ENCODE results near the gene CD96. TPM values are rescaled to one million over a fixed set of nuclear protein-coding genes. Genes with fewer than 3 reads are reported as not detected.

Gene CD96
- total RNA-seq, 1 experiment from 2014 or later, result not detected

DNA sequence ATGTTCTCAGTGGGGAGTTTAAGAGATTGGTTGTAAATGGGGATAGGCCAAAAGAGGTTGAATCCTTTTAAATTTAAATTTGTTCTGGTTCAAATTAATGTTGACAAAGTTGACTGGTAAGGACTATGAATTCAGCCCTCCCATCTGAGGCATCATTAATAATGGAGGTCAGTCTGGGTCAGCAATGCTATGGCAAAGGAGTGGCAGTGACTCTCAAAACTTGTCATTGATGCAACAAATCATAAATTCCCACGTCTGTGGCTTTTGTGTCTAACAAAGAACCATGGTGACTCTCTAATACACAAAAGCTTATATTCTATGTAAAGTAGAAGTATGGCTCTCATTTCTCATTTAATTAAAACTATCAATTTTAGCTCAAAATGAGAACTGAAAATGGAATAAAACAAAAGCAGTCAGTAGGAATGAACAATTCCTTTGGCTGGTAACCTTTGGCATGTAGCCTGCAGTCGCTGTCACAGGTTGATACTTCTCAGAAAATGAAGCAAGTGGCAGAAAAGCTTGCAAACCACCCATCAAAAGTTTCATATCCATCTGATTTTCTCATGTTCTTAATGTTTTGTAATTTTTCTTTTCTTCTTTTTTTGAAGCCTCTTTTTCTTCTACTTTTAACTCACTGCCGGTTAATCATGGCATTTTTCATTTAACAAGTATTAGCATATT, 65.4 kb downstream of the CD96 start:
- H3K9me3 Mint-ChIP-seq (ENCODE audit: low read depth, unreplicated experiment), result no peaks in the 10 kb centered on the region
- H3K4me3 Mint-ChIP-seq (ENCODE audit: low read depth, unreplicated experiment), result no peak overlapping the region
- intact Hi-C loops (cut with micrococcal nuclease; ENCODE audit: unreplicated experiment), result no loop called here
- CTCF ChIA-PET, result no interaction called here
- no TSS peak for BruUV-seq (replicated peaks)
- TF ChIP-seq, protein P1, sequence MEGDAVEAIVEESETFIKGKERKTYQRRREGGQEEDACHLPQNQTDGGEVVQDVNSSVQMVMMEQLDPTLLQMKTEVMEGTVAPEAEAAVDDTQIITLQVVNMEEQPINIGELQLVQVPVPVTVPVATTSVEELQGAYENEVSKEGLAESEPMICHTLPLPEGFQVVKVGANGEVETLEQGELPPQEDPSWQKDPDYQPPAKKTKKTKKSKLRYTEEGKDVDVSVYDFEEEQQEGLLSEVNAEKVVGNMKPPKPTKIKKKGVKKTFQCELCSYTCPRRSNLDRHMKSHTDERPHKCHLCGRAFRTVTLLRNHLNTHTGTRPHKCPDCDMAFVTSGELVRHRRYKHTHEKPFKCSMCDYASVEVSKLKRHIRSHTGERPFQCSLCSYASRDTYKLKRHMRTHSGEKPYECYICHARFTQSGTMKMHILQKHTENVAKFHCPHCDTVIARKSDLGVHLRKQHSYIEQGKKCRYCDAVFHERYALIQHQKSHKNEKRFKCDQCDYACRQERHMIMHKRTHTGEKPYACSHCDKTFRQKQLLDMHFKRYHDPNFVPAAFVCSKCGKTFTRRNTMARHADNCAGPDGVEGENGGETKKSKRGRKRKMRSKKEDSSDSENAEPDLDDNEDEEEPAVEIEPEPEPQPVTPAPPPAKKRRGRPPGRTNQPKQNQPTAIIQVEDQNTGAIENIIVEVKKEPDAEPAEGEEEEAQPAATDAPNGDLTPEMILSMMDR (IDR thresholded peaks at IDR 0.05; ENCODE audit: unreplicated experiment), result no peak
- H3K36me3 Mint-ChIP-seq (ENCODE audit: insufficient read depth, unreplicated experiment), result no peaks in the 10 kb centered on the region
- no peaks in the 10 kb centered on the region for H3K27me3 Mint-ChIP-seq (ENCODE audit: unreplicated experiment)
- DNase-seq, result no peak
- H3K4me1 Mint-ChIP-seq (ENCODE audit: low read depth, unreplicated experiment), result peaks cover 9% of the 10 kb centered on the region
- no peak overlapping the region for H3K27ac Mint-ChIP-seq (ENCODE audit: unreplicated experiment)

DNA sequence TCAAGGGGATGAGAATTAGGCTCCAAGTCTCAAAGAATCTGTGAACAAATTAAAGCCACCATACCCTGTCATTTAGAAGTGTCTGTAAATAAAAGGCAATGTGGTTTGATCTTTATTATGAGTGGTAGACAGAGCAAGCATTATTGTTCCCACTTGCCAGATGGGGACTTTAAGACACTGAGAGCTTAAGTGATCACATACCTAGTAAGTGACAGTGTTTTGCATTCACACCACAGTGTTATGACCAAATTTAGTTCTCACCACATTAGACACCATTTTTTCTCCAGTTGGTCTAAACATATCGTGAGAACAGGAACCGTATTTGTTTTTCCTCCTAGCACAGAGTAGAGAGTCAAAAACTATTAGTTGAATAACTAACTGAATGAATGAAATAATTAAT, 66.4 kb downstream of the CD96 start:
- H3K4me1 Mint-ChIP-seq (ENCODE audit: low read depth, unreplicated experiment), result peaks cover 9% of the 10 kb centered on the region

GRCh38 chr3:111609700-111610099, 67.7 kb downstream of the CD96 start:
- BruUV-seq (replicated peaks), result no TSS peak
- CTCF ChIA-PET, result no interaction called here

More for the DNA sequence above, 66.4 kb downstream of the CD96 start:
- TF ChIP-seq, protein P1 (IDR thresholded peaks at IDR 0.05; ENCODE audit: unreplicated experiment), result no peak
- H3K9me3 Mint-ChIP-seq (ENCODE audit: low read depth, unreplicated experiment), result no peaks in the 10 kb centered on the region
- no TSS peak for BruUV-seq (replicated peaks)
- no peak for DNase-seq
- CTCF ChIA-PET, result no interaction called here
- no peaks in the 10 kb centered on the region for H3K36me3 Mint-ChIP-seq (ENCODE audit: insufficient read depth, unreplicated experiment)
- no peaks in the 10 kb centered on the region for H3K27me3 Mint-ChIP-seq (ENCODE audit: unreplicated experiment)
- H3K27ac Mint-ChIP-seq (ENCODE audit: unreplicated experiment), result no peak overlapping the region
- intact Hi-C loops (cut with micrococcal nuclease; ENCODE audit: unreplicated experiment), result no loop called here
- H3K4me3 Mint-ChIP-seq (ENCODE audit: low read depth, unreplicated experiment), result no peak overlapping the region

GRCh38 chr3:111610189-111610588, 68.2 kb downstream of the CD96 start:
- BruUV-seq (replicated peaks), result no TSS peak
- Mint-ChIP-seq H3K9me3 (ENCODE audit: low read depth, unreplicated experiment) (no peaks in the 10 kb centered on the region), H3K36me3 (ENCODE audit: insufficient read depth, unreplicated experiment) (no peaks in the 10 kb centered on the region), H3K27me3 (ENCODE audit: unreplicated experiment) (no peaks in the 10 kb centered on the region), H3K27ac (ENCODE audit: unreplicated experiment) (no peak overlapping the region), H3K4me3 (ENCODE audit: low read depth, unreplicated experiment) (no peak overlapping the region), H3K4me1 (ENCODE audit: low read depth, unreplicated experiment) (no peaks in the 10 kb centered on the region)
- intact Hi-C loops (cut with micrococcal nuclease; ENCODE audit: unreplicated experiment), result no loop called here
- TF ChIP-seq, protein P1 (IDR thresholded peaks at IDR 0.05; ENCODE audit: unreplicated experiment), result no peak
- no peak for DNase-seq
- CTCF ChIA-PET, result no interaction called here

More at GRCh38 chr3:111609700-111610099, 67.7 kb downstream of the CD96 start:
- intact Hi-C loops (cut with micrococcal nuclease; ENCODE audit: unreplicated experiment), result no loop called here
- H3K4me1 Mint-ChIP-seq (ENCODE audit: low read depth, unreplicated experiment), result no peaks in the 10 kb centered on the region
- H3K36me3 Mint-ChIP-seq (ENCODE audit: insufficient read depth, unreplicated experiment), result no peaks in the 10 kb centered on the region
- H3K9me3 Mint-ChIP-seq (ENCODE audit: low read depth, unreplicated experiment), result no peaks in the 10 kb centered on the region
- H3K27ac Mint-ChIP-seq (ENCODE audit: unreplicated experiment), result no peak overlapping the region
- H3K27me3 Mint-ChIP-seq (ENCODE audit: unreplicated experiment), result no peaks in the 10 kb centered on the region
- no peak for DNase-seq
- no peak overlapping the region for H3K4me3 Mint-ChIP-seq (ENCODE audit: low read depth, unreplicated experiment)
- TF ChIP-seq, protein P1 (IDR thresholded peaks at IDR 0.05; ENCODE audit: unreplicated experiment), result no peak

Data from Calu3 (cell line).